Lower leg skin (tissue), 4 donors: ENCODE results near the gene CDCP2. TPM values are rescaled to one million over a fixed set of nuclear protein-coding genes. Genes with fewer than 3 reads are reported as not detected.

ENCODE experiments used
- DNase-seq, 2 donors: peaks; one replicate each; pipeline ENCODE4 v3.0.0-alpha.2; 2019; ENCODE audit warnings: low spot score in 2 of 2
- H3K4me3 ChIP-seq: fragments of 200-600 bp; sonication (generic); 2 replicates; pipeline ENCODE4 v1.5.1; 2017; ENCODE audit warnings: mild to moderate bottlenecking, low read depth; ENCODE audit not compliant: poor library complexity, severe bottlenecking
- CTCF ChIP-seq, 3 donors: fragments of 450-650 bp; IDR thresholded peaks; one replicate each; pipeline ENCODE4 v1.5.1; 2016; ENCODE audit warnings: antibody characterized with exemption in 3 of 3, mild to moderate bottlenecking in 3 of 3, moderate library complexity in 2 of 3
- POLR2A ChIP-seq, 2 donors: fragments of 450-650 bp; IDR thresholded peaks; one replicate each; pipeline ENCODE4 v1.6.1; 2016 to 2017; ENCODE audit warnings: antibody characterized with exemption in 2 of 2, mild to moderate bottlenecking in 1 of 2, moderate library complexity in 1 of 2
- WGBS, 2 donors: methylation state at CpG; one replicate each; pipeline ENCODE4 v1.1.5; 2018; 5-methylcytosine and 5-hydroxymethylcytosine counted together
- intact Hi-C: fragments of 100-400 bp; cut with DNase I; formaldehyde crosslinking; loops from one replicate; pipeline ENCODE4 v1.15.0; 2023; ENCODE audit warnings: low total_unique reads
- total RNA-seq, 4 donors: library from RNA; depleted of rRNA; stranded (reverse); fragments of >200 nt; gene quantifications; one replicate each; pipeline ENCODE4 v1.1.0, GENCODE V29; 2016

CDCP2 gene
- total RNA-seq, 4 donors from 2014 or later: 0.23 to 0.47 (median 0.46) TPM; not detected in 1

- DNase-seq: no peak
- H3K4me3 ChIP-seq: no peak overlapping the region
- TF ChIP-seq POLR2A (IDR thresholded peaks at IDR 0.05) (no peak), CTCF (IDR thresholded peaks at IDR 0.05) (no peak)
- intact Hi-C loops: no loop called here
- 80 to 85% methylated on average over 8 of the region's 8 CpGs for WGBS, 2 donors
Measured at GRCh38 chr1:54118704-54119103, 34.1 kb downstream of the CDCP2 start.

GRCh38 chr1:54117815-54118563 lies 34.8 kb downstream of the CDCP2 start:
- TF ChIP-seq POLR2A (IDR thresholded peaks at IDR 0.05) (no peak), CTCF (IDR thresholded peaks at IDR 0.05) (no peak)
- intact Hi-C loops: no loop called here
- no peak for DNase-seq
- 90 to 94% methylated on average over 11 of the region's 11 CpGs for WGBS, 2 donors
- H3K4me3 ChIP-seq: no peak overlapping the region

- intact Hi-C loops: no loop called here
- TF ChIP-seq POLR2A (IDR thresholded peaks at IDR 0.05): no peak
- TF ChIP-seq CTCF (IDR thresholded peaks at IDR 0.05): no peak
- no peak overlapping the region for H3K4me3 ChIP-seq
- 93 to 94% methylated on average over 3 of the region's 3 CpGs for WGBS, 2 donors
- no peak for DNase-seq
Measured at GRCh38 chr1:54115520-54115919, 37.3 kb downstream of the CDCP2 start.

- DNase-seq: no peak
- WGBS, 2 donors: 78 to 85% methylated on average over 6 of the region's 6 CpGs
- intact Hi-C loops: no loop called here
- no peak overlapping the region for H3K4me3 ChIP-seq
- TF ChIP-seq POLR2A (IDR thresholded peaks at IDR 0.05) (no peak), CTCF (IDR thresholded peaks at IDR 0.05) (no peak)
Measured at GRCh38 chr1:54114955-54115354, 37.8 kb downstream of the CDCP2 start.

GRCh38 chr1:54114001-54114400 lies 38.8 kb downstream of the CDCP2 start:
- intact Hi-C loops: no loop called here
- TF ChIP-seq CTCF (IDR thresholded peaks at IDR 0.05): no peak
- no peak for TF ChIP-seq POLR2A (IDR thresholded peaks at IDR 0.05)
- no peak overlapping the region for H3K4me3 ChIP-seq
- peak in 1 of 2 donors; percentile 50 for DNase-seq
- WGBS, 2 donors: 89% methylated on average over 4 of the region's 4 CpGs
